GM20000 (cell line): ENCODE data around the gene C11orf42.

Experiments
- DNase-seq: peaks from one replicate; pipeline ENCODE4 v3.0.0; 2012; ENCODE audit warnings: low spot score
- TF ChIP-seq, protein P1 (sequence below): IDR thresholded peaks from 2 replicates; pipeline ENCODE4 v1.5.1; 2012; ENCODE audit warnings: mild to moderate bottlenecking, control low read depth; ENCODE audit errors: extremely low read depth, missing control alignments

C11orf42 gene, protein sequence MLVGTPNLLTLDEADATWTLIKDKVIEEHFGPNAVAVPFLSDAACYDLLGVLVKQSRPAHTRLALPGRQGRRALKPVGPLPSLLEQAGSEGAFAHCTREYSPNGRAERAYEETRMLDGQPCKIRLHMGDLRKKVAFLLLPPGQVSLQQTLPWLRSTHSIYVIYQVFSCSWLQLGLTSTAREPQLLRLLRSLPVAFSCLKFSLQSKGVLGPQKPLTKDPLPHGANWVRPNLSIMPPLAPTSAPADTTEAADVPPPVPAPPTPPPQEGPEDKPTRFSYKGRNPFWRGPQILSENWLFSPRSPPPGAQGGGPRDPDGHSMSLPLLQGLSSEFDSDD

DNA sequence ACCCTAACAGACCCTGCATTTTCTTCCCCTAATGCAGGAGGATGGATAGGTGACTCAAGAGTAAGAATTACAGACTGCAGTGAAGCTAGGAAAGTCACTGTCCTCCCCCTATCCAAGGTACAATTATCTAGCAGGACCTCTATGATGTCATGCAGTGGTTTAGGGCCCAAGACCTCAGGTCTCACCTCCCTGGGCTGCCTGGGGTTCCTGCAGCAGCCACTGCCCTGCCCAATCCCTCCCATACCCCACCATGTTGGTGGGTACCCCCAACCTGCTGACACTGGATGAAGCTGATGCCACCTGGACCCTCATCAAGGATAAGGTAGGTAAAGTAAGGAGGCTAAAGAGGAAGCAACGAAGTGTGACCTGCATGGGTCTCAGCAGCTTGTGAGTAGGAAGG is at the start of gene C11orf42:
Gene C11orf42 (plus strand): TSS at position 192 of the 400 bp plus-strand sequence. CDS start 59 bp downstream, at position 251.
- DNase-seq, result no peak
- TF ChIP-seq, protein P1, sequence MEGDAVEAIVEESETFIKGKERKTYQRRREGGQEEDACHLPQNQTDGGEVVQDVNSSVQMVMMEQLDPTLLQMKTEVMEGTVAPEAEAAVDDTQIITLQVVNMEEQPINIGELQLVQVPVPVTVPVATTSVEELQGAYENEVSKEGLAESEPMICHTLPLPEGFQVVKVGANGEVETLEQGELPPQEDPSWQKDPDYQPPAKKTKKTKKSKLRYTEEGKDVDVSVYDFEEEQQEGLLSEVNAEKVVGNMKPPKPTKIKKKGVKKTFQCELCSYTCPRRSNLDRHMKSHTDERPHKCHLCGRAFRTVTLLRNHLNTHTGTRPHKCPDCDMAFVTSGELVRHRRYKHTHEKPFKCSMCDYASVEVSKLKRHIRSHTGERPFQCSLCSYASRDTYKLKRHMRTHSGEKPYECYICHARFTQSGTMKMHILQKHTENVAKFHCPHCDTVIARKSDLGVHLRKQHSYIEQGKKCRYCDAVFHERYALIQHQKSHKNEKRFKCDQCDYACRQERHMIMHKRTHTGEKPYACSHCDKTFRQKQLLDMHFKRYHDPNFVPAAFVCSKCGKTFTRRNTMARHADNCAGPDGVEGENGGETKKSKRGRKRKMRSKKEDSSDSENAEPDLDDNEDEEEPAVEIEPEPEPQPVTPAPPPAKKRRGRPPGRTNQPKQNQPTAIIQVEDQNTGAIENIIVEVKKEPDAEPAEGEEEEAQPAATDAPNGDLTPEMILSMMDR, result no peak

DNA sequence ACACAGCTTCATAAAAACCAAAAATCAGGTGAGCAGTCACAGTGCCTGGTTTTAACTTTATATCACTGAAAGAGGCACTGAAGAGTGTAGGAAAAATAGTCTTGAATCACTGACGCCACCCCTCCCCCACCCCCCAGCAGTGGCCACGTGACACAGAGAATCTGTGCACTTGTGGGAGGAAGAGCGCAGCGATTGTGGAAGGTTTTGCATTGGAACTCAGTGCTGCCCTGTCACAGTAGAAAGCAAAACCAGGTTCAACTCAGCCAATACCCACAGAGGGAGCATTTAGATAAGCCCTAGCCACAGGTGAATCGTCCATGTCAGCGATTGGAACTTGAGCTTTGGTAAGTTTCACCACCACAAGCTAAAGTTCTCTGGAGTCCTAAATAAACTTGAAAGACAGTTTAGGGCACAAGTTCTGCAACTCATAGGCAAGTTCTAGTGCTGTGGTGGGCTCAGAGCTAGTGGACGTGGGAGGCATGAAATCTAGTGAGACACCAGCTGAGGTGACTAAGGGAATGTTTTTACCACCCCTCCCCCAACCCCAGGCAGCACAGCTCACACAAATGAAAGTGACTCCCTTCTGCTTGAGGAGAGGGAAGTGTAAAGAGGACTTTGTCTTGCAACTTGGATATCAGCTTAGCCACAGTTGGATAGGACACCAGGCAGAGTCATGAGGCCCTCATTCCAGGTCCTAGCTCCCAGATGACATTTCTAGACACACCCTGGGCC is 48.6 kb upstream of the C11orf42 start:
- TF ChIP-seq, protein P1, result no peak
- no peak for DNase-seq

DNA sequence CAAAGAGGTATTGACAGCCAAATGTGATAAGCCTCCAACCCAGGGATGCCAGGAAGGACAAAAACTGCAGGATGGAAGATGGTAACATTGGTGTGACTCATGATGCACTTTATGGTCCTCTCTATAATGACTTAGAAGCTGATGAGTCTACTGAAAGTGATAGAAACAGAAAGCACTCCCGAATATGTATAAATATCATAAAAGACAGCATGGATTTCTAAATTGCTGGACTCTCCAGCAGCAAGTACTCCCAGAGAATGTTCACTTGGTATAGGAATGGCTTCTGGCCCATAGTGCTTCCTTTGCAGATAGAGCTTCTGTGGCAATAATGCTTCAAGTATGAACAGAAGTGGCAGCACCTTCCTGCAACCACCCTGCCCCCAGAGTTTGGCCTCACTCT is 35.1 kb upstream of the C11orf42 start, which contains the start of gene OR52B2:
Gene OR52B2 (minus strand): TSS at position 101 of the 400 bp plus-strand sequence. CDS start 0 bp downstream, at position 101.
- DNase-seq, result no peak
- TF ChIP-seq, protein P1, result no peak

DNA sequence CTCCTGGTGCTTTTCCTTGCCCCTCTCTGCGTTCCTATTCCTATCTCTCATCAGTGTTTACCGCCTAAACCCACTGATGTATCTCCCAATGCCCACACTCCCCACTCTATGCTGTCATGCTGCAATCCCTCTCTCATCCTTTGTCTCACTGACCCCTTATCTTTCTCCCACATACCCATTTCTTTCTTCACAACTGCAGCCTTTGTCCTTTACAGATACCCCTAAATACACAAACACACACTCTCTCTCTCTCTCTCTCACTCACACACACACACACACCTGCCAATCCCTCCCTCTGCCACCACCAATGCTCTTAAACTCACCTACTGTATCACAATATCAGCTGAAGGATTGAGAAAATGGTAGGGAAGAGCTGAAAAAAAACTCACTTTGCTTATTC is 29.9 kb upstream of the C11orf42 start:
- no peak for DNase-seq
- TF ChIP-seq, protein P1, result no peak

DNA sequence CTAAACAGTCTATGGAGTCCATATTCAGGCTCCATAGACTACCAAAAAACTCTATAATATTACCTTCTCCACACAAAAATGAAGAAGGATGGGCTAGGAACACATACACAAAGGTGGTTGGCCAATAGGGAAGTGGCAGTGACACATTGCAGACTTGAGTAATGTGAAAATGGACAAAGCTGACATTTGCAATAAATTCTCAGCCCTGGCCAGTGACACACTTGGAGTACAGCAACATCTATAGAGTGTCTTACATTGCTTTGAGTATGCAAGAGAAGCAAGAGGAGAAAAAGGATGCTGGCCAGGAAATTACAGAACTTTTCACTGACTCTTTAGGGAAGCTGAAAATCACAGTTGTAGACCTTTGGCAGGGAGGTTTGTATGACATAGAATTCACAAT is 13.6 kb upstream of the C11orf42 start:
- TF ChIP-seq, protein P1, result no peak
- no peak for DNase-seq

DNA sequence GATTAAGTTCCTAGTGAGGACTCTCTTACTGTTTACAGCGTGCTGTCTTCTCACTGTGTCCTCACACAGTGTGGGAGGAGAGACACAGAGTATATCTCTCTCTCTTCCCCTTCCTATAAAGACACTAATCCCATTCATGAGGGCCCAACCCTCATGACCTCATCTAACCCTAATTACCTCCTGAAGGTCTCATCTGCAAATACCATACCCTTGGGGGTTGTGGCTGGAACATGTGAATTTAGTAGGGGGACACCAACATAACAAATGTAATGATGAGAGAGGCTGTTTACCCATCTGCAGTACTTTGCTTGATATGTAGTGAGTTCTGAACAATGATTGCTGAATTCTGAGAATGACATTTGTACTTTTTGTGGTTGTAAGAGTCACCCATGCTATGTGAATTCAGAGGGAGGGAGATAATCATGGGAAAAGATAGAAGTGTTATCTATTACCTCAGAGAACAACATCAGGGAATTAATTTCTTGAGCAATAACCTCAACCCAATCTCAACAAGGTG is 11.2 kb upstream of the C11orf42 start:
- DNase-seq, result no peak
- TF ChIP-seq, protein P1, result no peak

DNA sequence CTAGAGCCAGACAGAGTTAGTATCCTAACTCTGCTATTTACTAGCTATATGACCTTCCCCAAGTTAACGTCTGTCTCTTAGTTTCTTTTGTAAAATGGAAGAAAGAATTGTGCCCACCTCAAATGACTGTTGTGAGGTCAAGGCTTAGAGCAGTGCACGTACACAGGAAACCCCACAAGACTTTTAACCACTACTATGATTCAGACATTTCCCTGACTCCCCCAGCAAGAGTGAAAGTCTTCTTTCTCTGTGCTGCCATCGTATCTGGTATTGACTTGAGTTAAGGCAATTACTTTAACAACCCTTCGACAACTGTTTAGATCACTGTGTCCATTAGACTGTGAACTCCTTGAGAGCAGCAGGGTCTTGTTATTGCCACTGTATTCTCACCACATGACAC is 9.0 kb upstream of the C11orf42 start:
- TF ChIP-seq, protein P1, result no peak
- DNase-seq, result no peak
